HL-60/S4 (cell line): ENCODE results near the gene TMPRSS3.

Source experiments
- in situ Hi-C: fragments of 300-500 bp; cut with MboI; formaldehyde crosslinking; loops from 2 replicates; pipeline ENCODE4 v1.14.3; 2022; ENCODE audit warnings: low sequenced_read_pairs

The TMPRSS3 gene

GRCh38 chr21:42395905-42396651 is at the start of gene TMPRSS3:
Gene TMPRSS3 (minus strand): TSS chr21:42396052. CDS start chr21:42395417, 635 bp downstream.
- in situ Hi-C loops: no loop called here

GRCh38 chr21:42445311-42445710 is 49.5 kb upstream of the TMPRSS3 start:
- in situ Hi-C loops: loop anchor here (5.0 kb wide), 1 partner anchor 293 kb away; no protein-coding TSS in a partner anchor

GRCh38 chr21:42444745-42445059 is 48.9 kb upstream of the TMPRSS3 start:
- in situ Hi-C loops: loop anchor here (5.0 kb wide), 1 partner anchor 292 kb away; no protein-coding TSS in a partner anchor

- in situ Hi-C loops: no loop called here
These were observed 48.3 kb upstream of the TMPRSS3 start for GRCh38 chr21:42443876-42444744.

- in situ Hi-C loops: no loop called here
These were observed 47.4 kb upstream of the TMPRSS3 start for GRCh38 chr21:42443181-42443785.

DNA sequence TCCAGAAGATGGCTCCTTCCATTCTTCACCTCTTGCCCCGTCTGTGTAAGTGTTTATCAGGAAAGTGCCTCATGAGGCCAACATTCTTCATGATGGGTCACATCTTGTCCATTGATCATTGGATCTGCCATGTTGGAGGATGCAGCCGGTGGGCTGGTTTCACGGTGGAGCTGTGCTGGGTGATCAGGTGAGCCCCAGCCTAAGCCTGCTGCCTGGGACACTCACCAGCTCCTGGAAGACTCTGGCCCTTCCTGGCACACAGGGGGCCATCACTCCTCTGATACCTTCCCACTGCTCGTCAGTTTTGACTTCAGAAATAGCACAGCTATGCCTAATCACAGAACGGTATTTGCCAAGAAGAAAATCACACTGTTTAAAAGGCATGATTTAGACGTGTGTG is 46.1 kb upstream of the TMPRSS3 start:
- in situ Hi-C loops: no loop called here

DNA sequence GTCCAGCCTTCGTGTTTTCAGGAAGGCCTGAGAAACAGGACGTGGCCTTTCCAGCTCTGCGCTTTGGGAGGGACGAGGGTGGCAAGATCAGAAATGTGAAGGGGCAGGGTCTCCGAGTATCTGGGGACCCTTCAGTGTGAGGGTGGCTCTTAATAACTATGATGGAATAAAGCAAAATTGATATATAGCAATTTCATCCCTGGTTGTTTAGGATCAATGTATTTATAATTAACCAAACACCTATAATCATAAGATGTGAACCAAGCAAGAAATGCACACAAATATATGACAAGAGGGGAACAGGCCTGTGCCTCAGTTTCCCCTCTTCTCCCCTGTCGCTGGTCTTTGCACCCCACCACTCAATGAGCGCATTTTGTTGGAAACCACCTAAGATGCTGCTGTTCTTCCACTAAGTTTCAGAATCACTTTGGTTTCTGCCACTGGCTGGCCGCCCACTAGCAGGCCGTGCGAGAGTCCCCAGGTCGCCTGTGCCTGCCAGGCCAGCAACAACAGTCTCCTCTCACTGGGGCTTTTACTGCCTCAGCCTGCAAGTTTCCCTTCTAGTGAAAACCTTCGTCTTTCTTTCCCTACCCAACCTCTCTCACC is 44.4 kb upstream of the TMPRSS3 start:
- in situ Hi-C loops: no loop called here

- in situ Hi-C loops: no loop called here
These were observed 43.7 kb upstream of the TMPRSS3 start for GRCh38 chr21:42439284-42440186.

DNA sequence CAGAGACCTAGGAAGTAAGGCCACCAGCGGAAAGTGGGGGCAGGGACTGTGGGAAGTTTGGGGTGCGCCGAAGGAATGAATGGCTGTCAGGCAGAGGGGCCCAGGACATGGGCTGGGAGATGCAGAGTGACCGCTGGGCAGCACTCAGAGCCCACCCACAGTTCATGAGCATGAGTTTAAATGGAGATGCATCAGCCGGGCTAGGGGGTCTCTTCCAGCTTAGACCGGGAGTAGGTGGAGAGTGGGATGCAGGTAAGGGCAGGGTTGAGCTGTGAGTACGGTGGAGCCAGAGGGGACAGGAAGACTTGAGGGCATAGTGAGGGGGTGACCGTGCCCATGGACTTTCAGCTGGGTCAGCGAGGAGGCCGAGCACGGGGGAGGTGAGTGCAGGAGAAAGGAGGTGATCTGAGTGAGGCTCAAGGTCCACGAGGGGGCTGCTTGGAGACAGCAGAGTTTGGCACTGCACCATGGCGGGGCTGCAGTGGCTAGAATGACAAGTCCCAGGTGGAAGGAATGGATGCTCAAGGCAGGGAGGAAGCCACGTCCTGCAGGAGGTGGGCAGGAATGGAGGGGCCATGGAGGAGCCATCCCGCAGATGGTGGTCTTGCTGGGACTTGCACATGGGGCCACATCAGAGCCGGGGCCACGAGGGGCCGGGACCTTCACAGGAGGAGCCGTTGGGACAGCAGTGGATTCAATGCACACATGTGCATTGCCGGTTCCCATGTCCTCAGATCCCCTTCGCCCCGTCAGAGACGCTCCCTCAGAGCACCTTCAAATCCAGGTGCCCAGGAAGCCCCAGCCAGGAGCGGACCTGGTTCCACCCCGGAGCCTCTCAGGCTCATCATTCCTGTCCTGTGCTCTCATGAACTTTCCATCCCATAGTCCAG is 42.7 kb upstream of the TMPRSS3 start:
- in situ Hi-C loops: no loop called here

DNA sequence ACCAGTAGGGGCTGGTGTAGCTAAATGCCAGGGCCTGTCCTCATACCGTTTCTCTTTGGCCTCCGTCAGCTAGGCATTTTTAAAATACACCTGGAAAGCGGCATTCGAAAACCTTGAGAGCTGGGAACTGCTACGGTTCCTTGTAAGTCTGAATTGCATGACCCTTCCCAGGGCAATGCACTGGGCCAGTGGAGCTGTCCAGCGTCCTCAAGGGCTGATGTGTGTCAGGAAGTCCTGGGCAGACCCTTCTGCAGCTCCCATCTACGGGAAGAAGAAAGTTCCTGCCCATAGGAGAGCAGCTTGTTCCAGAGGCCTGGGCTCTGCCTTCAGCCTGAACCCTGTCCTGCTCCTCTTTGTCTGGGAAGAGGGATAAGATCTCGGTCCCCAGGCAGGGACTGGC is 41.9 kb upstream of the TMPRSS3 start:
- in situ Hi-C loops: no loop called here

GRCh38 chr21:42436914-42437313 is 41.1 kb upstream of the TMPRSS3 start:
- in situ Hi-C loops: no loop called here

DNA sequence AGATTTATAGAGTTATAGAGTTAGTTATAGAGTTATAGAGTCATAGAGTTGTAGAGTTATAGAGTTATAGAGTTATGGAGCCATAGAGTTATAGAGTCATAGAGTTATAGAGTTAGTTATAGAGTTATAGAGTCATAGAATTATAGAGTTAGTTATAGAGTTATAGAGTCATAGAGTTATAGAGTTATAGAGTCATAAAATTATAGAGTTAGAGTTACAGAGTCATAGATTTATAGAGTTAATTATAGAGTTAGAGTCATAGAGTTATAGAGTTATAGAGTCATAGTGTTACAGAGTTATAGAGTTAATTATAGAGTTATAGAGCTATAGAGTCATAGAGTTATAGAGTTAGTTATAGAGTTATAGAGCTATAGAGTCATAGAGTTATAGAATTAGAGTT is 40.0 kb upstream of the TMPRSS3 start:
- in situ Hi-C loops: no loop called here

DNA sequence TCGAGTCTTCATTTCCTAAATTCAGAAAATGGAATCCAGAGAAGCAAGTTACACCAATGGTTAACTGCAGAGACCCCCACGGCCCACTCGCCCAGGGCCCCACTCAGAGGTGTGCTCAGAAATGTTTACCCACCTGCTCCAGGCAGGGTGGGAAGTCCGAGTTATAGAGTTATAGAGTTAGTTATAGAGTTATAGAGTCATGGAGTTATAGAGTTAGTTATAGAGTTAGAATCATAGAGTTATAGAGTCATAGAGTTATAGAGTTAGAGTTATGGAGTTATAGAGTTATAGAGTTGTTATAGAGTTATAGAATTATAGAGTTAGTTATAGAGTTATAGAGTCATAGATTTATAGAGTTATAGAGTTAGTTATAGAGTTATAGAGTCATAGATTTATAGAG is 39.5 kb upstream of the TMPRSS3 start:
- in situ Hi-C loops: no loop called here

- in situ Hi-C loops: no loop called here
These were observed 39.0 kb upstream of the TMPRSS3 start for GRCh38 chr21:42434884-42435283.

DNA sequence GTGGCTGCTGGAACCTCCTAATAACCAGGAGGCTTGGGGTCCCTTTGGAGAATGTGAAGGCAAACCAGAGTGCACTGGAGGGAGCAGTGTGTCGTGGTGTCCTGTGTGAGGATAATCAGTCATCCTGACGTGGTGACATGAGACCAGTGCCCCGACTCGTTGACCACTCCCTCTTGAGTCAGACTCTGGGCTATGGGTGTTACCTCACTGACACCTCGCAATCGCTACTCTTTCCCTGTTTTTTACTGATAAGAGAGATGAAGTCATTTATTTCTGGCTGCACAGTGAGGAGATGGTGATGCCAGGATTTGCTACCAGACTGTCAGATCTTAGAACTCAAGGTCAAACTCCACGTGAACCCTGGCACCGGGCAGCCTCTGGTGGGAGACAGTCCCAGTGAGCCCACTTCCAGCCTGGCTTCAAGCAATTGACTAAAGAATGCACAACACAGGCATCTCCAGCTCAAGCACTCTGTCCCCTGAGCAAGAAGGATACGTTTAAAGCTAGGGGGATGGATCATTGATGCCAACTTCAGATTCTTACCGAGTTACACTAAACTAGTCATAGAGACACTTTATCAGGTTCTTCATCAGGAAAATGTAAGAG is 38.2 kb upstream of the TMPRSS3 start:
- in situ Hi-C loops: no loop called here

DNA sequence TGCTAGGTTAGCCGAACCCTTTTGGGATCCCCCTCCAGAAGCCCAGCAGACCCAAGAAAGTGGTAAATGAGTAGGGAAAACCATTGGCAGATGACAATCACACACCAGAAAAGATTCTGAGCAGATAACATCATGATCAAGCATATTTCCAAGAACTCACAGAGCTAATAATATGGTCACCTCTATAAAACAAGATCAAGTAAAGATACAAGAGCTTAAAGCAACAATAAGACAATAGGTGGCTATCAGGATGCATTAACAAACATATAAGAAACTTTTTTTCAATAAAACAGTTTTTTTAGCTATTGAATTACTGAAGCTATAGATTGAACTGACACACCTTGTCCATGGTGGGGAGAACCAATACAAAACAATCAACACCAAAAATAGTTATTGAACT is 36.8 kb upstream of the TMPRSS3 start:
- in situ Hi-C loops: no loop called here

DNA sequence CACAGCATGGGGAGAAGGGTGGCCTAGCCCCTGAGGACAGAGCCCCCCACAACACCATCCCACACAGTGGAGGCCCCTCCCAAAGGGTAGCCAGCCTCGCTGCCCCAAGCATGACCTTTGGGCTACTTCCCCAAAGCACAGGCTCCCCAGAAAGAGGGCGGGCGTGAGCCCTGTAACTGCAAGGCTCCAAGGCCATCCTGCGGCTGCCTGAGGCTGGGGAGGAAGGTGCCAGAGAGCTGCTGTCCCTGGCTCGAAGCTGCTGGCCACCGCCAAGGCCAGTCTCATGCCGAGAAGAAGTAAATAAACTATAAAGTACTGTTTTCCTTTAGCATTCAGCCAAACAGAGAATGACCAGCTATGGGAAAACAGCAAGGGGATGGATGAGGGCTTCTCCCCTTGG is 35.3 kb upstream of the TMPRSS3 start:
- in situ Hi-C loops: no loop called here

DNA sequence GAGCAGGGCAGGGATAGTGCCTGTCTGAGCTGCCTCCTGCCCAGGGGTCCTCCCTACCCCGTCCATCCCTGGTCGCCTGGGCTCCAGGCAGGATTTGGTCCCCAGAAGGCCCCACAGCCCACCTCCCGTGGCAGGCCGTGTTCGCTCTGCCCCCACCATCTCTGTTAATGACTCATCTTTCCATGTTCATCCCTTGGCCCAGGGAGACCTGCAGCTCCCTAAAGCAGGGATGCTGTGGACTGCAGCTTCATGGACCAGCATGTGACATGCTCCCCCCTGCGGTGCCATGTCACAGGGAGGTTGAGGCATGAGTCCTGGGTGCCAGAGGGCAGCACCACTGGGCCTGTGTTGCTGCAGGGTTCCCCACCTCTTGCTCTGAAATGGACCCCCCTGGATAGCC is 34.7 kb upstream of the TMPRSS3 start:
- in situ Hi-C loops: no loop called here

DNA sequence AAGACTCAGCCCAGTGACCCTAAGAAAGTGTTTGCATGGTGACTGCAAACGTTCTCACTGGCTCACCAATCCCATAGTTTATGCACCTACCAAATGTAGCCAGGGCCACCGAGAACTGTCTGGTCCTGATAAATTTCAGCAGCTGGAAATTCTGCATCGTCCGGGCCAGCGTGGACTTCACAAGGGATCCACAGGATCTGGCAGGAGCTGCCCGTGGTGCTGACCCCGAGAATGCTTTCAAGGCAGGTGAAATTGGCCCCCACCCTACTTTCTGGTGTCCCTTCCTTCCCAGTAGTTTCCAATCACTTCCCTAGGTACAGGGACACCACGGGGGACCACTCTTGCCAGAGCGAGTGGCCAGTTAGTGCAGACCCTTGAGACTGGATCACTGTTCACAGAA is 34.0 kb upstream of the TMPRSS3 start:
- in situ Hi-C loops: no loop called here
